NCI-H69 (cell line): ENCODE results near the gene CMSS1.

Source experiments
- DNase-seq: peaks from one replicate; lab custom pipeline; 2025; lab: John Stamatoyannopoulos, UW

CMSS1 gene

GRCh38 chr3:100144255-100144866 is 326.7 kb downstream of the CMSS1 start:
- DNase-seq: no peak

- peak; percentile 46 for DNase-seq
These were observed 331.5 kb downstream of the CMSS1 start for GRCh38 chr3:100149130-100149529.

DNA sequence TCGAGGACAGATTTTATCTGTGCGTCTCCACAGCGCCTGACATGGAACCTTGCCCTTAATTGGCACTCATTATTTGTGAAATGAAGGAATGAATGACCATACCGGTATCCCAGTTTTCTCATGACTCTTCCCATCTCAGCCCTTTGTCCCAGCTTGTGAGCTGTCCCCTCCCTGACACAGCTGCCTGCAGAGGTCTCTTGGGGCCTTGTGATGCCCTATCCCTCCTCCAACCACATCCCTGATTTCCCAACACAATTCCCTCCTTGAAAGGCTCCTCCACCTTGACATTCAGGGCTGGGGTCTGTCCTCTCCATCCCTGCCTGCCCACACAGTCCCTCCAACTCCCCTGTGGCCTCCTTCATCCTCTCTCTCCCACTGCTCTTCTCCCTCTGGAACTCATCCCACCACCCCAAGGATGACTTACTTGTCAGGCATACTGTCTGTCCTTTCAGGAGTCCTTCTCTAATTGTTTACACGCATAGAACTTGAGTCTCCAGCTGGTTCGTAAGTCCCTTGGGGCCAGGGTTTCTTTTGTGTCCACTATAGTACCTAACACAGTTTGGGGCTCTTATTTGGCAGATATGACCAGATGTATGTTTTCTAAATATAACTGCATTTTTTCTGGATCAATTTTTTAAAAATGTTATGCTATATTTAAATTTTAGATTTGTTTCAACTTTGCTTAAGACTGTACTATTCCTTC is 332.2 kb downstream of the CMSS1 start:
- DNase-seq: peak; percentile 19

GRCh38 chr3:100150473-100150872 is 332.8 kb downstream of the CMSS1 start:
- no peak for DNase-seq

DNA sequence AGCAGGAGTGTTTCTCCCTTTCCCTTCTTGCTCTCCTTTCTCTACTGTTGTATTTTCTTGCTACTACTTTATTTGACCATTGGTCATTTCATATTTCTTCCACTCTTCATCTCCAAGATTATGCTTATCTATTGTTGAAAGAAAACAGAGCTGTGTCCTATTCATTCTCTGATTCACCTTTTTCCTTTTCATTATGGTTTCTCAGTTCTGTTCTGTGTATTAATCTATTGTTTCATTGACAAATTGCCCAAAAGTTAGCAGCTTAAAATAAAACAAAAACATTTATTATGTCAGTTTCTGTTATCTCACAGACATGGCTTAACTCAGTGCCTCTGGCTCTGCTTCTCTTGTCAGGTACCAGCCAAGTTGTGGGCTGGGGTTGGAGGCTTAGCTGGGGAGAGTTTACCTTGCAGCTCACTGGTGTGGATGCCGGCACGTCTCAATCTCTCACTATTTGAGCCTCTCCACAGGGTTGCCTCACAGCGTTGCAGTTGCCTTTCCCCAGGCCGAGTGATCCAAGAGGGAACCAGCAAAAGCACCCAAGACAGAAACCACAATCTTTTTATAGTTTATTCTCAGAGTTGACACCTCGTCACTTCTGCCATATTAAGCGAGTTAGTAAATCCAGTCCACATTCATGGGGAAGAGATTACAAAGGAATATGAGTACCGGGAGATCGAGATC is 333.5 kb downstream of the CMSS1 start:
- DNase-seq: no peak

DNA sequence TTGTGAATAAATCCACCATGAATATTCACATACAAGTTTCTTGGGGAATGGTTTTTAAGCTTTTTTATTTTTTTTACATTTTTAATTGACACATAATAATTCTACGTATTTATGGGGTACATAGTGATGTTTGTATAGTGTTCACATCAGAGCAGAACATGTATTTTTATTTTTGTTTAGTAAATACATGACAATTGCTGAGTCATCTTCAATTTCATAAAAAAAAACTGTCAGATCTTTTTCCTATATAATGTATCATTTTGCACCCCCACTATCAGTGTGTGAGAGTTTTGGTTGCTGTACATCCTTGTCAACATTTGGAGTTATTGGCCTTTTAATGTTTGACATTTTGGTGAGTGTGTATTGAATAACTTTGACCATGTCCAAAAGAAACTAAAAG is 336.5 kb downstream of the CMSS1 start:
- DNase-seq: no peak

DNA sequence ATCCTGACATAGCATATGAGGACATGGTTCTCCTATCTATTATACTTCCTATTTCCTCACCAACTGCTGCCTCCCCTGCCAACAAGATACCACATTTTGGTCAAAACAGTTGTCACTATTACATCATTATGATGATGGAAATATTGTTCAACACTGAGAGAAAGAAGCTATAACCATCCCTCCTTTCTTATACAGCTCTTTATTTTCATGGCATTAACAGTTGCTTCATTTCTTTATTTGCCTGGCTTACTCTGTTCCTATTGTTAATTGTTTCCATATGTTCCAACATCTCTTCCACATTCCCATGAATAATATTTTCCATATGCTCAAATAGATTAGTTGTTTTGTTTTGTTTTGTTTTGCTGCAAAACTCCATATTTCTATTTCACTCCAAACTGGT is 337.5 kb downstream of the CMSS1 start:
- no peak for DNase-seq

DNA sequence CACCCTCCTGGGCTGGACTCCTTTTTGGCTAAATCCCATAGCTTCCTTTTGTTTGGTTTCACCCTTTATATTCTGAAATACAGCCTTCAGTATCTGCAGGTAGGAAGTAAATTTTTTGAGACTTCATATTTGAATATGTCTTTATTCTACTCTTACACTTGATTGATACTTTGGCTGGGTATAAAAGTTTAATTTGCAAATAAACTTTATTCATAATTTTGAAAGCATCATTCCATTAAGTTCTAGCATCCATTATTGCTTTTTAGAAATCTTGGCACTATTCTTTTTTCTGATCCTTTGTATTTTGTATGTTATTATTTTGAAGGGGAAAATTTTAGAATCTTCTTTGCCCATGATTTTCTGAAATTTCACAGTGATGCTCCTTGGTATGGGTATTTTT is 337.9 kb downstream of the CMSS1 start:
- DNase-seq: no peak

DNA sequence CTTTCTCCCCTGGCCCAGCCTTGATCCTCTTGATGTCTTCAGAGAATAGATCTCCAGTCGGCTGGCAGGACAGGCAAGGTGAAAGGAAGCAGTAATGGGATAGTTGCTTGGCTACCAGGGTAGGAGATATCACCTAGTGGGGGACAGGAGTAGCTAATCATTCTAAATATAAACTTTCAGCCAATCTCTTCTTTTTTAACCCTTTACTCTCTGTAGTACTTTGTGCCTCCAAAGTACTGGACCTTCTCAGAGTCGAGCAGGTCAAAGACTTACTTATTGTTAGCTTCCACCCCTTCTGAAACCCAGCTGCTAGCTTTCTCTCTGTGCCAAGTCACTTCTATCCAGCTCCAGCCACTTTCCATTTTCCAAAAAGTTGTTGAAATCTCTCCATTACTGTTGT is 340.0 kb downstream of the CMSS1 start:
- peak; percentile 2 for DNase-seq

GRCh38 chr3:100158918-100159330 is 341.3 kb downstream of the CMSS1 start:
- peak; percentile 88 for DNase-seq

DNA sequence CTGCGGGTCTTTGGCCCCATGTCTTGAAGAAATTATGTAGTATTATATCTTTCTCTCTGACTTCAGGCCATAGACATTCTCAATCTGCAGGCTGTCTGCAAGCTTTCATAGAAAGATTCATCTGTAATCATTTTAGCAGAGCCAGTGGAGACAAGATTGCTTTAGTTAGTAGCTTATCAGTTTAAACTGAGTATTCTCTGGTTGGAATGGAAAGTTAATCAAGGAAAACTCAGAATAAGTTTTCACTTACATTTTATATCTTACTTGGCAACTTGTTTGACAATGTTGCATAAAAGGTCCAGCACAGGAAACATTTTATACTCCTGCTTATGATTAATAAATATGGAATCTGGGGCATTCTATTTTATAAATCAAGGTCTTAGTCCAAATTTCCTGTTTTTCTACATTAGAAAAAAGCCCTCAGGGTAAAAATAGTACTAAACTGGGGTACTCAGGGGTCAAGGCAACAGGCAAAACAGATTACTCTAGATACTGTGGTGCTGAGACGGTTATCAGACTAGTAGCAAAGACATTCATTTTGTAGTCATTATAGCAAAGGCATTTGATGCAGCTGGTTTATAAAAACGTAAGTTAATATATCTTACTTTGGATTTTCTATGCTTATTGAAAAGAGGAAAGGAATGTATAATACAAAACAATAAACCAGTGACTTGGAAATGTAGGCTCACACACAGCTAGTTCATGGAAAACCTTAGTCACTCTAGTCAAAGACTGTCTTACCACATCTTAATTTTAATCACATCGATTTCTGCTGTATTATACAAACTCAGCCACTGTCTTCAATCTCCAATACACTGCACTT is 341.9 kb downstream of the CMSS1 start:
- DNase-seq: no peak

DNA sequence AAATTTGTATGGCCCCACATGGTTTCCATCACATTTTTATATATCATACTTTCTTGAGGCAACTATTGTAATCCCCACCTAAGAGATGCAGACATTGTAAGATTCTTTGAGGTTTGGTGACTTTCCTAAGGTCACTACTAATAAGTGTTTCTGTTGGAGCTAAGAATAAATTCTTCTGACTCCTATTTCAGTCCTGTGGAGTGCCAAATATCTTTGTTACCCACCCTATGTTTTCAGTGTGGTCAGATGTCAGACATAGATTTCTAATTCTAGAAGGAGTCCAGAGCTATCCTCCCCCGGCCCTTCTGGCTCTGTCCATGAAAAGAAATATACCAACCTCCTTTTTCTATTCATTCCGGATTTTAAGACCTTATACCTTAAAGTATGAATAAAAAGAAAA is 342.9 kb downstream of the CMSS1 start:
- DNase-seq: no peak

DNA sequence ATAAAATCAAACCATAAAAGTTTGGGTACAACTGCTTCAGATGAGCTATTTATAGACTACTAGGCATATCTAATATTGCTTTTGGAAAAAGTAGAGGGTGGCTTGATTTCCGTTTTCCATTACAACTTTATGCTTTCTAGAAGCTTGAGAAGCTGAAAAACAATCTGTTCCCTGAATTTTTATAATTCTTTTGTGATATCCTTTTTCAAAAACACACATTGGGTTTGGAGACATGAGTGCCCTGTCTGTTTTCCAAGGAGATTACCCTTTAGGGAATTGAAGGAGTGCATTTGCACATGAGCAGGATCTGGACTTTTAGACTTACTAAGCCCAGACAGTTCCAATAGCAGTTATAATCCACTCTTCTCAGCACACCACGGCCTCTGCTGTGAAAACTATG is 346.1 kb downstream of the CMSS1 start:
- no peak for DNase-seq

DNA sequence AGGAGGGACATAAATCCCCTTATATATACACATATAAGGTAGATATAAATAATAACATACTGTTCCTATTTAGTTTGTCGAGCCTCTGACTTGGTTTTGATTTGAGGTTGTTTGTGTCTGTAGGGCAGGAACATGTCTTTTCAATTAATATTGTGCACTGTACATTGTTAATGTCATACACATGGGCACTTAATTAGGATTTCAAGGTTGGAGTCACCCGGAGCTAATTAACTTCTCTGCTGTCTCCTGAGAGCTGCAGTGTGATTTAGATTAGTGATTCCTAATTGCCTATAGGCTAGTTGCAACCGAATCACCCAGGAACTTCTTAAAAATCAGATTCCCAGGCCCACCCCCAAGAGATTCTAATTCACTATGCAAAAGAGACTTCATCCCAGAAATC is 347.1 kb downstream of the CMSS1 start:
- peak; percentile 32 for DNase-seq

- no peak for DNase-seq
These were observed 348.4 kb downstream of the CMSS1 start for GRCh38 chr3:100165926-100166550.

DNA sequence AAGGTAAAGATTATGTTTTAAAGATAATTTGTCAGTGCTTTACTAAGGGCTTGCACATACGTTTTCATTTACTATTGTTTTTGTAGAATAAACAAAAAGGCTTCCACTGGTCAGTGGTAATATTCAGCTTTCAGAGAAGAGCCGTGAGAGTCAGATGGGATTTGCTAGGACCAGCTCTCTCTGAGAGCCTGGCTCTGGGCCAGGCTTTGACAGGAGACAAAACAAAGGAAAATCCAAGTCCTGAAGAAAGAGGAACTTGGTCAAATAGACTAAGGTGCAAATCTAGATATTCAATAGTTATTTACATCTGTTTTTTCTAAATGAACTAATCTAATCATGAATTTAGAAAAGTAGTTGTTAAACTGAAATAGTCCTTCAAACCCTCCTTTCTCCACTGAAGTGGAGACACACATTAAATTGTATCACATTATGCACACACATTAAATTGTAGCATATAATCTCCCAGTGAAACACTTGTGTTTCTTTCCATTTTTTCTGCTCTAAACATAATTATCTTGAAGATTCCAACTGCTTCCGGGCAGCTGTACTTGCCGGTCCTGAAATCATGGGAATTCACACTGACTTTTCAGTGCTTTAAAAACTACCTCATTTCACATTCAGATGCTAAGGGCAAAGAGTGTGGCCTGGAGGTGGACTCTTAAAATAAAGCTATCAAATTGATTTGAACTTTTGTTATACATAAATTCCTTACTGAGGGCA is 351.7 kb downstream of the CMSS1 start:
- peak; percentile 77 for DNase-seq

GRCh38 chr3:100170486-100170885 is 352.8 kb downstream of the CMSS1 start:
- DNase-seq: no peak

DNA sequence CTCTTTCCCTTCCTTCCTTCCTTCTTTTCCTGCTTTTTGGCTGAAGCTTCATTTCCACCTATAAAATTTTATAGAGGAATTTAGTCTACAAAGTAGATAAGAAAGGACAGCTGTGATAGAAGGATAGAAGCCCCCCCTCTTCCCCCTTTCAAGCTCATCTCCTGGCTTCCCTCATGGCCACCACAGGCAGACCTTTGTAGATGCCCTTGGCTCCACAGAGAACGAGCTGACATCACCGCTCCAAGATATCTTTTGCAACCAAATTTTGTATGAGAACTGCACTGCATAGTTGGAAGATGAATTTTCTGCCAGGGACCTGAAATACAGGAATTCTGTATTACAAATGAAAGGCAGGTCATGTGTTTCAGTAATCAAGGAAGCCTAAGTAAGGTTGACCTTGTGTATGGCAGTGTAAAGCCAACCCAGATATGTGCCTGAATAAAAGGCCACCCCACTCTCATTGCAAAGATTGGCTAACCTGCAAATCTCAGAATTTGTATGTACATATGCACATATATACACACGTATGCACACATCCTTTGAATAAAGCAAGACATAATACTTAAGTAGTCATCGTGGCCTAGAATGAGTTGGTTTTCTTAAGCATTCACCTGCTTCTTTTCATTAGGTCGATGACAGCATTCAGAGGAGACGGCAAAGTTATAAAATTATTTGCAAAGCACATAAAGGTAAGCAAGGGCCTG is 353.7 kb downstream of the CMSS1 start:
- DNase-seq: no peak

- DNase-seq: no peak
These were observed 356.3 kb downstream of the CMSS1 start for GRCh38 chr3:100173961-100174360.

DNA sequence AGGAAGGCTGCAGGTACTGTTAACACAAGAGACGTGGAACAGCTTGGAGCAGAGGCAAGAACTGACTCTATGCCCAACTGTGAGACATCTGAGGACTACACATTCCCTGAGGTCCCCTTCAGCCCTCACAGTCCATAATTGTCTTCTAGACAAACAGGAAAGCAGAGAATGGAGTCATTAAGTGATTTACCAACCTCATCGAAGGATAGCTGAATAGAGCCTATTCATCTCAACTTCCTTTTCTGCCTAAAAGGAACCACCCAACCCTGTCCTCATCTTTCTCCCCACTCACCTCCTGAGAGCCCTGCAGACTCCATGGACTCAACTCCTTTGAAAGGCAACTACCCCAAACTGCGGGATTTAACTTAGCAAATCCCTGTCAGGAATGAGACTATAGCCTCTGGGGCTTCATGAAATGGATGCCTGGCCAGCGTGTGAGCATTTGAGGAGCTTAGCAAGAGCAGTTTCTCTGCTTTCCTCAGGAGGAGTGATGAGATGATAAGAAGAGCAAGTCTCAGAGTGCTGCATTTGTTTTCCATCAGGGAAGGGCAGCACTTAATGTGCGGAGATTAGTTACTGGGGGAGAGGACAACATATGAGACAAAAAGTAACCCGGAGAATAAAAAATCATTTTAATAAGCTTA is 358.1 kb downstream of the CMSS1 start:
- DNase-seq: peak; percentile 82
